ENCODE measurements around the gene SNU13.
"Not testable (repeated sequence)": the region's sequence is repeated elsewhere in the genome, so short reads cannot be mapped to it uniquely, and the experiment has no call there.

The SNU13 gene

GRCh38 chr22:41636467-41636866 lies 52.2 kb downstream of the SNU13 start:
- H3K4me3 ChIP-seq (replicated peaks; ENCODE audit: low read depth, low read length): no peak overlapping the region
- no peak for DNase-seq (ENCODE audit: extremely low read depth, low read depth)
- TF ChIP-seq, protein P1, sequence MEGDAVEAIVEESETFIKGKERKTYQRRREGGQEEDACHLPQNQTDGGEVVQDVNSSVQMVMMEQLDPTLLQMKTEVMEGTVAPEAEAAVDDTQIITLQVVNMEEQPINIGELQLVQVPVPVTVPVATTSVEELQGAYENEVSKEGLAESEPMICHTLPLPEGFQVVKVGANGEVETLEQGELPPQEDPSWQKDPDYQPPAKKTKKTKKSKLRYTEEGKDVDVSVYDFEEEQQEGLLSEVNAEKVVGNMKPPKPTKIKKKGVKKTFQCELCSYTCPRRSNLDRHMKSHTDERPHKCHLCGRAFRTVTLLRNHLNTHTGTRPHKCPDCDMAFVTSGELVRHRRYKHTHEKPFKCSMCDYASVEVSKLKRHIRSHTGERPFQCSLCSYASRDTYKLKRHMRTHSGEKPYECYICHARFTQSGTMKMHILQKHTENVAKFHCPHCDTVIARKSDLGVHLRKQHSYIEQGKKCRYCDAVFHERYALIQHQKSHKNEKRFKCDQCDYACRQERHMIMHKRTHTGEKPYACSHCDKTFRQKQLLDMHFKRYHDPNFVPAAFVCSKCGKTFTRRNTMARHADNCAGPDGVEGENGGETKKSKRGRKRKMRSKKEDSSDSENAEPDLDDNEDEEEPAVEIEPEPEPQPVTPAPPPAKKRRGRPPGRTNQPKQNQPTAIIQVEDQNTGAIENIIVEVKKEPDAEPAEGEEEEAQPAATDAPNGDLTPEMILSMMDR (IDR thresholded peaks at IDR 0.05; ENCODE audit: low read depth, low read length, missing control alignments): no peak

DNA sequence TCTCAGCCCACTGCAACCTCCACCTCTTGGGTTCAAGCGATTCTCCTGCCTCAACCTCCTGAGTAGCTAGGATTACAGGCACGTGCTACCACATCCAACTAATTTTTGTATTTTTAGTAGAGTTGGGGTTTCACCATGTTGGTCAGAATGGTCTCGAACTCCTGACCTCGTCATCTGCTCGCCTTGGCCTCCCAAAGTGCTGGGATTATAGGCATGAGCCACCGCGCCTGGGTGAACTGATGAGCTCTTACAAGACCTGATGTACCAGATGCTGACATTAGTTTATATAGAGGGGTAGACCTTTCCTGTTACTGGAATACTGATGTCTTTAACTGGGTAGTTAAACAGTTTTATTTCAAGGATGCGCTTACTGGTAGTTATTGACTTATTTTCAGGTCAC lies 54.1 kb downstream of the SNU13 start:
- H3K4me3 ChIP-seq (replicated peaks; ENCODE audit: low read depth, low read length); DNase-seq (ENCODE audit: extremely low read depth, low read depth): not testable (repeated sequence)

DNA sequence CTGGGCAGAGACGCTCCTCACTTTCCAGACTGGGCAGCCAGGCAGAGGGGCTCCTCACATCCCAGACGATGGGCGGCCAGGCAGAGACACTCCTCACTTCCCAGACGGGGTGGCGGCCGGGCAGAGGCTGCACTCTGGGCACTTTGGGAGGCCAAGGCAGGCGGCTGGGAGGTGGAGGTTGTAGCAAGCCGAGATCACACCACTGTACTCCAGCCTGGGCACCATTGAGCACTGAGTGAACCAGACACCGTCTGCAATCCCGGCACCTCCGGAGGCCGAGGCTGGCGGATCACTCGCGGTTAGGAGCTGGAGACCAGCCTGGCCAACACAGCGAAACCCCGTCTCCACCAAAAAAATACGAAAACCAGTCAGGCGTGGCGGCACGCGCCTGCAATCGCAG lies 57.1 kb downstream of the SNU13 start:
- not testable (repeated sequence) for DNase-seq (ENCODE audit: extremely low read depth, low read depth); H3K4me3 ChIP-seq (replicated peaks; ENCODE audit: low read depth, low read length)

DNA sequence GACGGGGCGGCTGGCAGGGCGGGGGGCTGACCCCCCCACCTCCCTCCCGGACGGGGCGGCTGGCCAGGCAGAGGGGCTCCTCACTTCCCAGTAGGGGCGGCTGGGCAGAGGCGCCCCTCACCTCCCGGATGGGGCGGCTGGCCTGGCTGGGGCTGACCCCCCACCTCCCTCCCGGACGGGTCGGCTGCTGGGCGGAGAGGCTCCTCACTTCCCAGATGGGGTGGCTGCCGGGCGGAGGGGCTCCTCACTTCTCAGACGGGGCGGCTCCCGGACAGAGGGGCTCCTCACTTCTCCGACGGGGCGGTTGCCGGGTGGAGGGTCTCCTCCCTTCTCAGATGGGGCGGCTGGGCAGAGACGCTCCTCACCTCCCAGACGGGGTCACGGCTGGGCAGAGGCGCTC lies 57.6 kb downstream of the SNU13 start:
- DNase-seq (ENCODE audit: extremely low read depth, low read depth); H3K4me3 ChIP-seq (replicated peaks; ENCODE audit: low read depth, low read length): not testable (repeated sequence)

DNA sequence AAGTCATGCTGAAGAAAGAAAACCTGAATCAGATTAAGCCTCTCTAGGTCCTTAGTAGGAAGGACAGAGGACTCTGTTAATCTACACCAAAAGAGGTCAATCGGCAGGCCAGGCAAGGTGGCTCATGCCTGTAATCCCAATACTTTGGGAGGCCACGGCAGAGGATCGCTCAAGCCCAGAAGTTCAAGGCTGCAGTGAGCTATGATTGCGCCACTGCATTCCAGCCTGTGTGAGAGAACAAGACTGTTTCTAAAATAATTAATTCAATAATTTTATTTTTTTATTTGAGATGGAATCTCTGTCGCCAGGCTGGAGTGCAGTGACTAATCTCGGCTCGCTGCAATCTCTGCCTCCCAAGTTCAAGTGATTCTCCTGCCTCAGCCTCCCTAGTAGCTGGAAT lies 63.1 kb downstream of the SNU13 start:
- DNase-seq (ENCODE audit: extremely low read depth, low read depth): no peak
- no peak overlapping the region for H3K4me3 ChIP-seq (replicated peaks; ENCODE audit: low read depth, low read length)
- TF ChIP-seq, protein P1 (IDR thresholded peaks at IDR 0.05; ENCODE audit: low read depth, low read length, missing control alignments): no peak

Measured in HFF-Myc (cell line).